Activated naive CD4-positive, alpha-beta T cell treated with anti-CD3 and anti-CD28 coated beads, Interleukin-2, amount 10 ng/mL, durations not matched to agents 7 days and 5 days (primary cell): ENCODE measurements around the gene CORIN.

ENCODE experiments used
- CTCF ChIA-PET: fragments of 350-600 bp; sonication (Branson Sonifier 250); formaldehyde crosslinking; loops from one replicate; lab custom pipeline; 2021; ENCODE audit warnings: antibody characterized with exemption; lab: Charles Lee
- DNase-seq: peaks from one replicate; pipeline ENCODE4 v3.0.0-alpha.2; 2020
- H3K27ac Mint-ChIP-seq: one replicate; pipeline ENCODE4 v1.8.0; 2021; ENCODE audit warnings: mild to moderate bottlenecking, moderate library complexity, mixed read lengths
- H3K27me3 Mint-ChIP-seq: one replicate; pipeline ENCODE4 v1.8.0; 2021; ENCODE audit warnings: mild to moderate bottlenecking, mixed read lengths
- H3K36me3 Mint-ChIP-seq: one replicate; pipeline ENCODE4 v1.8.0; 2021; ENCODE audit warnings: mixed read lengths
- H3K4me1 Mint-ChIP-seq: one replicate; pipeline ENCODE4 v1.8.0; 2021; ENCODE audit warnings: mixed read lengths
- H3K4me3 Mint-ChIP-seq: one replicate; pipeline ENCODE4 v1.8.0; 2021; ENCODE audit warnings: mild to moderate bottlenecking, moderate library complexity, mixed read lengths
- H3K9me3 Mint-ChIP-seq: one replicate; pipeline ENCODE4 v1.8.0; 2021; ENCODE audit warnings: mixed read lengths

CORIN gene

DNA sequence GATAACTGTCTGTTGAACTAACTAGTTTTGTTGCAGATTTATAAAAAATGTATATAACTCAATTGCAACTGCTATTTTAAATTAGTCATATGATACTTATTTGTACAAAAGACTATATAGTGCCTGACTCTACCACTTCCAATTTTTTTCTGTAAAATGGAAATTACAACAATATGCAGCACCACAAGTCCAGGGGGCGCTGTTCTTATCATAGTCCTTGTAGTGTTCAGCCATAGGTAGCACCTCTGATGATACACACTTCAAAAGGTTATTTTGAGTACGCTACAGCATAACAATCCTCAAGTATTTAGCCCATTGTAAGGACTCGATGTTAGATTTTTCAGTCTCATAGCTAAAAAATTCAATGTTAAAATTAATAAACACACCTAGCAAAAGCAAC, 174.9 kb downstream of the CORIN start:
- H3K36me3 Mint-ChIP-seq: no peaks in the 10 kb centered on the region
- CTCF ChIA-PET: interaction anchor here (1.0 kb wide), 1 partner anchor 241 kb away, joined by 3 read pairs; no protein-coding TSS in a partner anchor
- DNase-seq: peak; percentile 41

DNA sequence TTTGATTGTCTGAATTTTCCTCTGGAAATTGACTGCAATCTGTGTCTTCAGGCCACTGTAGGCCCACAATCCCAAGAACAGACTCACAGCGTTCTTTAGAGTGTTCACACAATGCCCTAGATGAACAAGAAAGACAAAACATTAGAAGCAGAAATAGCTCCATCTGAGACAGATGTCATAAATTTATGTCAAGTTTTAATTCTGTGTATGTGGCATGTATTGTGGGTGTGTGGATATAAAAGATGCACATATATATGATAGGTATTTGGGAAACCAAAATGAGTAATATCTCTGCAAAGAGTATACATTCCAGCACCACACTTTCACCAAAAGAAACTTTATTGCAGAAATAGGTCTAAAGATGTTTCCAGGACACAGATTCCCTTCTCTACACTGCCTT, 176.1 kb downstream of the CORIN start:
- no peak for DNase-seq
- CTCF ChIA-PET: no interaction called here
- peaks cover 1% of the 10 kb centered on the region for H3K4me1 Mint-ChIP-seq
- no peaks in the 10 kb centered on the region for H3K9me3 Mint-ChIP-seq
- H3K36me3 Mint-ChIP-seq: no peaks in the 10 kb centered on the region
- no peak overlapping the region for H3K27ac Mint-ChIP-seq
- H3K27me3 Mint-ChIP-seq: no peaks in the 10 kb centered on the region
- H3K4me3 Mint-ChIP-seq: no peak overlapping the region

More for the DNA sequence above, 174.9 kb downstream of the CORIN start:
- no peak overlapping the region for H3K4me3 Mint-ChIP-seq
- no peaks in the 10 kb centered on the region for H3K4me1 Mint-ChIP-seq
- H3K27me3 Mint-ChIP-seq: peaks cover 4% of the 10 kb centered on the region
- H3K9me3 Mint-ChIP-seq: no peaks in the 10 kb centered on the region
- H3K27ac Mint-ChIP-seq: no peak overlapping the region

DNA sequence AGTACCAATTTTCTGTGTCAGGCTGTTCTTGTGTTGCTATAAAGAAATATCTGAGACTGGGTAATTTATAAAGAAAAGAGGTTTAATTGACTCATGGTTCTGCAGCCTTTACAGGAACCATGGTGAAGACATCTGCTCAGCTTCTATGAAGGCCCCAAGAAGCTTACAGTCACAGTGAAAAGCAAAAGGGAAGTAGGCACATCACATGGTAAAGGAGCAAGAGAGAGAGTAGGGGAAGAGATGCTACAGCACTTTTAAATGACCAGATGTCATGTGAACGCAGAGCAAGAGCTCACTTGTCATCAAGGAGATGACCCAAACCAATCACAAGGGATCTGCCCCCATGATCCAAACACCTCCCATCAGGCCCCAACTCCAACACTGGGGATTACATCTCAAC, 178.5 kb downstream of the CORIN start:
- Mint-ChIP-seq H3K27ac (no peak overlapping the region), H3K4me1 (peaks cover 2% of the 10 kb centered on the region), H3K9me3 (no peaks in the 10 kb centered on the region), H3K36me3 (no peaks in the 10 kb centered on the region), H3K27me3 (peaks cover 4% of the 10 kb centered on the region), H3K4me3 (no peak overlapping the region)
- CTCF ChIA-PET: interaction anchor here (0.7 kb wide), 1 partner anchor 11 kb away, joined by 3 read pairs; no protein-coding TSS in a partner anchor
- DNase-seq: no peak

DNA sequence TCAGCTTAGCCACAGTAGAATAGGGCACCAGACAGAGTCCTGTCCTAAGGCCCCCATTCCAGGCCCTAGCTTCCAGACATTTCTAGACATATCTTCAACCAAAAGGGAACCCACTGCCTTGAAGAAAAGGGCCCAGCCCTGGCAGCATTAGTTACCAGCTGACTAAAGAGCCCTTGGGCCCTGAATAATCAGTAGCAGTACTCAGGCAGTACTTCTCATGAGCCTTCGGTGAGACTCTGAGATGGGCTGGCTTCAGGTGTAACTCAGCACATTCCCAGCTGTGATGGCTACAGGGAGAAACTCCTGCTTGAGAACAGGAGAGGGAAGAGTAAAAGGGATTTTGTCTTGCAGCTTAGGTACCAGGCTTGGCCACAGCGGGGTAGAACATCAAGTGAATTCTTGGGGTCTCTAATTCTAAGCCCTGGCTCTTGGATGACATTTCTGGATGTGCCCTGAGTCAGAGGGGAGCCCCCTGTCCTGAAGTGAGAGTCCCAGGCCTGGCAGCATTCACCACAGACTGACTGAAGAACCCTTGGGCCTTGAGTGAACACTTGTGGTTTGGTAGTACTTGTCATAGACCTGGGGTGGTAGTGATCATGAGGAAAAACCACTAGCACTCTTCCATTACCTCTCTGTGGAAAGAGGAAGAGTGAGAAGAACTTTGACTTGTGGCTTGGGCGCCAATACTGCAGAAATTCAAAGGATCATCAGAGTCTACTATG, 182.7 kb downstream of the CORIN start:
- no peak overlapping the region for H3K4me3 Mint-ChIP-seq
- DNase-seq: no peak
- H3K4me1 Mint-ChIP-seq: peaks cover 2% of the 10 kb centered on the region
- H3K27ac Mint-ChIP-seq: no peak overlapping the region
- no peaks in the 10 kb centered on the region for H3K9me3 Mint-ChIP-seq
- CTCF ChIA-PET: no interaction called here
- peaks cover 4% of the 10 kb centered on the region for H3K27me3 Mint-ChIP-seq
- H3K36me3 Mint-ChIP-seq: no peaks in the 10 kb centered on the region

DNA sequence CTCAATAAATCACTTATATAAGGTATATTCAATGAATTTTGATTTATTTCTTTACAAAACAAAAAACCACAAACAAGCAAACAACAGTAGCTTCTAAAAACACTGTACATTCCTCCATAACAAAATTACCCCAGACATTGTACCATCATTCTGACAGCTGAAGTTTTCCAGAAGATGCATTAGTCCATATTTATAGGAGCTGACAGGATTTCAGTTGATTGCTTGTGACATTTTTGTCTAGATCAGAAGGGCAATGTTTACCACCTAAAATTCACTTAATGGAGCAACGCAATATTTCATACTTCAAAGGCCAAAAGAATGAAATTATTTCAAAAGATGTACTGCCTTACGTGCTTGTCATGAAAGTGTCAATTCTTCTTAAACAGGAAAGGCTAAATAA, 185.8 kb downstream of the CORIN start:
- Mint-ChIP-seq H3K27ac (no peak overlapping the region), H3K27me3 (peaks cover 4% of the 10 kb centered on the region), H3K4me1 (peaks cover 2% of the 10 kb centered on the region), H3K9me3 (no peaks in the 10 kb centered on the region), H3K36me3 (no peaks in the 10 kb centered on the region), H3K4me3 (no peak overlapping the region)
- no peak for DNase-seq
- CTCF ChIA-PET: no interaction called here

DNA sequence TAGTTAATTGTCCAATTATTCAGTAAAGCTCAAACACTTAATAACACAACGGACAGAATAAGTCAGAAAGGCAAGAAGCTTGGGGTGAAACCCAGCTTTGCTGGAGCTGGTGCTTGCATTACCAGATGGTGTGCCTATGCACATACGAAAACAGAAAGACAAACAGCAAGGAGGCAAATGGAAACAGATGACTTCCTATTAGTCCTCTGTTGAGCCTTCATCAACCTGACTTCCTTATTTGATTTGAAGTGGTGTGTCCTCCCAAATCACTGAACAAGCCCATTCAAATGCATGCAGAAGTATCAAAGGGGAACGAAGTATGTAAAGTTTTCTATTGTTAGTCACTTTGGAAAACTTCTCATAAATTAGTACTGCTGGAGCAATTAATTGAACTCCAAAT, 186.6 kb downstream of the CORIN start:
- Mint-ChIP-seq H3K27ac (no peak overlapping the region), H3K4me1 (no peaks in the 10 kb centered on the region), H3K9me3 (no peaks in the 10 kb centered on the region), H3K36me3 (no peaks in the 10 kb centered on the region), H3K27me3 (peaks cover 4% of the 10 kb centered on the region), H3K4me3 (no peak overlapping the region)
- DNase-seq: no peak
- CTCF ChIA-PET: interaction anchor here (1.8 kb wide), 1 partner anchor 18 kb away, joined by 6 read pairs; no protein-coding TSS in a partner anchor

DNA sequence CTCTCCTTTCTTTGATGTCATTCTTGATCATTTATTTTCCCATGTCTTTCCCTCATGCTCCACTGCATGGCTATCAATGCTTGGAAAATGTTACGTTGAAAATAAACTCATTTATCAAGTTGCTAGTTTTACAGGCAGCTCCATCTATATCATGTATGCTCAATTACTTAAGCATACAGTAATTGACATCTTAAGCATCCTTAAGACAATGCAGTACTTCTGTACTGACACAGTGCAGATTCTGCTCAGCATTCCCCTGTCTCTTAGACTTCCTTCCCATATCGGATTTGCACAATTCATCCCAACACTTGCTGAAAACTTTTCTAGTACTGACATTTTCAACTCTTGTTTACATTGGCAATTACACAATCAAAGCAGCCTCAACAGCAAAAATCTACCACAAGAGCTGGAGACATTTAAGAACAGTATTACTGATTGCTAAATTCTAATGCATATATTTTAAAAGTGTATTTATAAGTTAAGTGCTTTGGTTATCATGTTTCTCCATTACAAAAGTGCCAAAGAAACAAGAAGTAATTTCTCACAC, 187.2 kb downstream of the CORIN start:
- DNase-seq: no peak
- CTCF ChIA-PET: interaction anchor here (1.8 kb wide), 1 partner anchor 18 kb away, joined by 6 read pairs; no protein-coding TSS in a partner anchor
- no peak overlapping the region for H3K4me3 Mint-ChIP-seq
- no peaks in the 10 kb centered on the region for H3K36me3 Mint-ChIP-seq
- H3K27me3 Mint-ChIP-seq: peaks cover 4% of the 10 kb centered on the region
- H3K4me1 Mint-ChIP-seq: no peaks in the 10 kb centered on the region
- no peak overlapping the region for H3K27ac Mint-ChIP-seq
- H3K9me3 Mint-ChIP-seq: no peaks in the 10 kb centered on the region

DNA sequence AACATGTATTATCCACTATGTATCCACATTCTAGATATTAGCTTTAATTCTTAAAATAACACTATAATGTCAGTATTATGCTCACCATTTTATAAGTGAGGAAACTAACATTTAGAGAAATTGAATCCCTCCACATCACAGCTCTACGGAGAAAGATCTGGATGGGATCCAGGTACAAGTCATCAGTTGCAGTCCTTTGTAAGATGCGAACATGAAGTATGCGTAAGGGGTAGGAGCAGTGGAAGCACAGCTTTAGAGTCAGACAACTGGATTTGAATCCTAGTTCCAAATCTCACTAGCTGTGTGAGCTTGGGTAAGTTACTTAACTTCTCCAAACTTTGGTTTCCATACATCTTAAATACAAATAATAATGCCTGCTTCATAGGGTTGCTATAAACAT, 190.3 kb downstream of the CORIN start:
- CTCF ChIA-PET: no interaction called here
- no peak for DNase-seq
- Mint-ChIP-seq H3K36me3 (no peaks in the 10 kb centered on the region), H3K4me3 (no peak overlapping the region), H3K9me3 (no peaks in the 10 kb centered on the region), H3K27ac (no peak overlapping the region), H3K27me3 (no peaks in the 10 kb centered on the region), H3K4me1 (no peaks in the 10 kb centered on the region)

DNA sequence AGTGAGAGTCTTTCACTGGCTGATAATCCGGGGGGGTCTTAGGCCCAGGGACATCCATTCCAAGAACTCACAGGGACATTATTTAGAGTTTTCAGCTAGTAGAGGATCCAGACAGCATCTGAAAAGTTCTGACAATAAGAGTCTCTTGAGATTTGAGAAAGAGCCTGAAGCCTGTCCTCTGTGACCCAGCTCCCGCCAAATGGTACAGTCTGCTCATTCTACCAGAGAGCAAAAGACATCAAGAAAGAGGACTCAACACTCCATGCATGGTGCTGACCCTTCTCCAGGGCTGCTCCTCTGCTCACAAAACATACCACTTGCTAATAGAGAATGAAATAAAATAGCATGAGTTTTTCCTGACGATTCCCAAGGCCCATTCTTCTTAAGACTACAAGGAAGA, 190.8 kb downstream of the CORIN start:
- no peaks in the 10 kb centered on the region for H3K9me3 Mint-ChIP-seq
- CTCF ChIA-PET: no interaction called here
- no peaks in the 10 kb centered on the region for H3K4me1 Mint-ChIP-seq
- H3K4me3 Mint-ChIP-seq: no peak overlapping the region
- DNase-seq: no peak
- H3K36me3 Mint-ChIP-seq: no peaks in the 10 kb centered on the region
- H3K27me3 Mint-ChIP-seq: no peaks in the 10 kb centered on the region
- H3K27ac Mint-ChIP-seq: no peak overlapping the region

DNA sequence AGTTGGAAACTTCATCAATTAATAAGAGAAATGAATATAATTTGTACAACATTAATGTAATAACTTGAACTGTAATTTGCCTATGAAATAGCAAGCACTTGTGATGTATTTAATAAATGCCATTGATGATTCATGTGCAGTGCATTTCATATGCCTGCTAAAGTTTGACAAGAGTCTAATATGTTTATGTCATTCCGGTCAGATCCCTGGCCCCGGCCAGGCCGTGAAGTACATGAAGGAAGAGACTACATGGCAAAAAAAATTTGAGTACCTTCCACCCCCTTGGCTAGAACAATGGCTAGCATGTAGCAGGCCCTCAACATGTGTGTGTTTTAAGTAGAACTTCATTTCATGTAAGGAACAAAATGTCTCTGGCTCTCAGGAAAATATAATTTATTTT, 191.5 kb downstream of the CORIN start:
- CTCF ChIA-PET: no interaction called here

DNA sequence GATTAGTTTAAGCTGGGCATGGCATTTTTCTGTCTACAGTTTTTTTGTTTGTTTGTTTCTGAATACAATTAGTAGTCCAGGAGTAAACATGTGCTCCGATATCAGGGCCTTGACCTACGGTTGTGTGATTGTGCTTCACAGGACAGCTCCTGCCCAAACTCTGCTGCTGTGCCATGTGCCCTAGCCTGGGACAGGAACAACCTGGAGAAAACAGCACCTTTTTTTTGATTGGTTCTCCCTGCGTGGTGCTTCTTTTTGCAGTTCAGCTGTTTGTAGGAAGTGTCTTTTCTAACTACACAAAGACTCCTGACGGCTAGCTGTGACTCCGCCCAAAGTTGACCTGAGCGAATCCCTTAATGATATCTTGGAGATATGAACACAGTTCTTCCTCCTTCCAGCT, 194.0 kb downstream of the CORIN start:
- DNase-seq: no peak
- Mint-ChIP-seq H3K27me3 (peaks cover 3% of the 10 kb centered on the region), H3K4me1 (no peaks in the 10 kb centered on the region), H3K4me3 (no peak overlapping the region), H3K36me3 (no peaks in the 10 kb centered on the region), H3K27ac (no peak overlapping the region), H3K9me3 (no peaks in the 10 kb centered on the region)
- CTCF ChIA-PET: interaction anchor here (0.6 kb wide), 1 partner anchor 296 kb away, joined by 3 read pairs; no protein-coding TSS in a partner anchor

More for the DNA sequence above, 191.5 kb downstream of the CORIN start:
- Mint-ChIP-seq H3K4me3 (no peak overlapping the region), H3K9me3 (no peaks in the 10 kb centered on the region), H3K36me3 (no peaks in the 10 kb centered on the region), H3K27me3 (peaks cover 3% of the 10 kb centered on the region), H3K4me1 (no peaks in the 10 kb centered on the region), H3K27ac (no peak overlapping the region)
- no peak for DNase-seq

DNA sequence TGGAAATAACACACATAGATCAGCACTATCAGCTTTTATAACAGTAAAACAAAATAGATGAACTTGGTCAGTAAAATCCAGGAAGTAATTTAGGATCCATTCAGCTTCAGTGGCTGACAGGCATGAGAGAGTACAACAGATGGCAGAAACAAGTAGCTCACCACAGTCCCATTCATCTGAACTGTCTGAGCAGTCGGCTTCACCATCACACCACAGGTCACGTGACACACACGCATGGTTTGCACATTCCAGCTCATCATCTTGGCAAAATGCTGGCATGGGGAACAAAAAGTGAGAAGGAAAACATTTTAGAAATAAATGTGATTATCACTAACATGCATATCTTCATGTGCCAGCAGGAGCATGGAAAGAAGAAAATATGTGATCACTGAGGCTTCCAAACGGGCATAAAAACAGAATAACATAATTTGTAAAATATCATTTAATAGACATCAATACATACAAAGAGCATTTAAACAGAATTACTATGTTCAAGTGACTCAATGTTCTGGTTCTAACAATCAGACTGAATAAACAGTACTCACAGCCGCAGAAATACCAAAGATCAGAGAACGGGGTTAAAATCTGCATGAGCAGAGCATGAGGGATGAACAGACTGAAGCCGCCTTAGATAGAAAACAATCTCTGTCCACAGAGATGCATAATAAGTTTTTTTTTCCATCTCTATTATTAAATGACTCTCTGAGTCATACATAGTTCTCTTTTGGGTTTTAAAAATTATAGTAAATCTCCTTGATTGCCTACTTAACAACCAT, 194.7 kb downstream of the CORIN start:
- Mint-ChIP-seq H3K9me3 (no peaks in the 10 kb centered on the region), H3K36me3 (no peaks in the 10 kb centered on the region), H3K27ac (no peak overlapping the region), H3K4me1 (no peaks in the 10 kb centered on the region), H3K4me3 (no peak overlapping the region), H3K27me3 (peaks cover 3% of the 10 kb centered on the region)
- DNase-seq: no peak
- CTCF ChIA-PET: interaction anchor here (0.6 kb wide), 1 partner anchor 297 kb away, joined by 3 read pairs; no protein-coding TSS in a partner anchor

DNA sequence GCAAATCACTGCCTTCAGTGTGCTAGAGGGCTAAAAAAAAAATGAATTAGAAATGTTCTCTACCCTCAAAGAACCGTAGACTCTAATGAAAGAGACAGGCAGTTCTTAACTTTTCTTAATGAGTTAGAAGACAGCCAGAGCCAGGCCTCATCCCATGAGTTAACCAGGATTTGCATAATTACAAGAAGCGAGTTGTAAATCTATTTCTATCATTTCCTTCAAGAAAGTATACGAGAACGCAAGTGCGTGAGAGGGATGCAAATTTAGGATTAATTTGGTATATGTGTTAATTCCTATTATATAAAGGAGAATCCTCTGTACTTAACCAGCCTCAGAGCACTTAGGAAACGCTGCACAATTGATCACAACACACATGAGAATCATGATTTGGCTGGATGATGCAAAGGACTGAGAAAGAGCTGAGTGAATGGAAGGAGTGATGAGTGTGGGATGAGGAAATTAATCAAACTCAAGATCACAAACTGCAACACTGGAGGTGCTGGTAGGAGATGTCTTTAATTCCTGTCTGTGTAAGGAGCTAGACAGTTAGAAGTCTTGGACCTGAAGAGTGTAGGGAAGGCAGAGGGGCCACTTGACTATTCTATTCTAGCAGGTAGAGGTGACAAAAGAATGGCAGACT, 195.6 kb downstream of the CORIN start:
- no peak for DNase-seq
- Mint-ChIP-seq H3K27me3 (peaks cover 8% of the 10 kb centered on the region), H3K4me1 (no peaks in the 10 kb centered on the region), H3K9me3 (no peaks in the 10 kb centered on the region), H3K36me3 (no peaks in the 10 kb centered on the region), H3K4me3 (no peak overlapping the region), H3K27ac (no peak overlapping the region)
- CTCF ChIA-PET: no interaction called here

DNA sequence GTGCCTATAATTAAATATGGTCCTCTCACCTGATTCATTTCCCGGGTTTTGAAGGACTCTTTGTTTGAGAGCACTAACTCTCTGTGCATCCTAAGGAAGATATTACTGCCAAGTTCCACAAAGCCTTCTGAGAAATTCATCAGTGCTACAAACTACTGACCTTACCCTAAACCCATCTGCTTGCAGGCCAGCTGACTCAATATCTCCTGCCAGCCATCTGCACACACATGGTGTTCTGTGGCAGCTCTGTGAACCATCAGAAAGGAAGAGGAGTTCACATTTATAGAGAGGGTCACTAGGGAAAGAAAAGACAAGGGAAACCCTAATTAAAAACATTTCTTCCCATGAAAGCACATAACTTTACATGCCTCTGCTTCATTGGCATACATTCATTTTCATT, 196.1 kb downstream of the CORIN start:
- DNase-seq: no peak
- H3K9me3 Mint-ChIP-seq: peaks cover 4% of the 10 kb centered on the region
- no peak overlapping the region for H3K4me3 Mint-ChIP-seq
- no peak overlapping the region for H3K27ac Mint-ChIP-seq
- CTCF ChIA-PET: no interaction called here
- no peaks in the 10 kb centered on the region for H3K4me1 Mint-ChIP-seq
- H3K36me3 Mint-ChIP-seq: no peaks in the 10 kb centered on the region
- H3K27me3 Mint-ChIP-seq: peaks cover 9% of the 10 kb centered on the region
